NOMO-1 treated with DMSO at 0.1 percent for 48 hours (cell line): ENCODE measurements around the gene CDK9.

Source experiments
- DNase-seq: peaks from one replicate; lab custom pipeline; 2025; ENCODE audit not compliant: unreplicated experiment; lab: John Stamatoyannopoulos, UW

Gene CDK9

GRCh38 chr9:127779136-127779981 lies 6.5 kb upstream of the CDK9 start:
- DNase-seq, result peak; percentile 72

- no peak for DNase-seq
Measured at GRCh38 chr9:127780126-127780885, 5.5 kb upstream of the CDK9 start.

DNA sequence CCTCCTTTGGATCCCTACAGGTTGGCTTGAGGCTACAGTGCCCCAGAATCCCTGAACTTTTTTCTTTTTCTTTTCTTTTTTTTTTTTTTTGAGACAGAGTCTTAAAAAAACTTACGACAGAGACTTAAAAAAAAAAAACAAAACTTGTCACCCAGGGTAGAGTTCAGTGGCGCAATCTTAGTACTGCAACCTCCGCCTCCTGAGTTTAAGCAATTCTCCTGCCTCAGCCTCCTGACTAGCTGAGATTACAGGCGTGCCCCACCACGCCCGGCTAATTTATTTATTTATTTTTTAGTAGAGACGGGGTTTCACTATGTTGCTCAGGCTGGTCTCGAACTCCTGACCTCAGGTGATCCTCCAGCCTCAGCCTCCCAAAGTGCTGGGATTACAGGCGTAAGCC lies 4.9 kb upstream of the CDK9 start:
- peak; percentile 85 for DNase-seq

DNA sequence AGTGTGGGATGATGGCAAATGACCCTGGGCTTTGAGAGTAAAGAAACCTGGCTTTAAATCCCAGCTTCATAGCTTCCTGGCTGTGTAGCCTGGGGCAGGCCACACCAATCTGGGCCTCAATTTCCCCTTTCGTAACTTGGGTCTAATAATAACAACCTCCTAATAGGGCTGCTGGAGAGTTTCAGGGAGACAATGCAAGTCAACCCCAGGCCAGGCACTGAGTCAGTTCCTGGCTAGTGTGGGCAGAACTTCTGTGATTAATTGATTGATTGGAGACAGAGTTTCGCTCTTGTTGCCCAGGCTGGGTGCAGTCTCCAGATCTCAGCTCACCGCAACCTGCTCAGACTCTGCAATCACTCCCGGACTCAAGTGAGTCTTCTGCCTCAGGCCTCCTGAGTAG lies 4.0 kb upstream of the CDK9 start:
- DNase-seq, result no peak

GRCh38 chr9:127783111-127784008 lies 2.5 kb upstream of the CDK9 start:
- peak; percentile 96 for DNase-seq

- peak; percentile 78 for DNase-seq
Measured at GRCh38 chr9:127785023-127785932, 556 bp upstream of the CDK9 start.

DNA sequence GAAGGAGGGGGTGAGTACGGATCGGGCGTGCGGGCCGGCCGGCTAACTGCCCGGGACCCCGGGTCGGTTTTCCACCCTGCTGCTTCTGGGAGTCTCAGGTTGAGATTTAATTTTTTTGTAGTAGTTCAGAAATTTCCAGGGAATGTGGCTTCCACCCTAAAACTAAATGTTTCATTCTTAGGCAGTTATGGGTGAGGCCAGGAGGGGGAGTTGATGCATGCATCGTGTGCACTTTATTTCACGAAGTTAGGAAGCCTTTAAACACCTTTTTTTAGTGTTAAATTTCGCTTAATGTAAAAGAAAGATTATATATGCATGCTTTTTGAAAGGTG lies 905 bp downstream of the CDK9 start:
- no peak for DNase-seq

GRCh38 chr9:127788337-127789011 lies 2.6 kb downstream of the CDK9 start:
- DNase-seq, result no peak

- no peak for DNase-seq
Measured at GRCh38 chr9:127789179-127789578, 3.3 kb downstream of the CDK9 start.

GRCh38 chr9:127790094-127790855 lies 4.4 kb downstream of the CDK9 start:
- DNase-seq, result no peak

DNA sequence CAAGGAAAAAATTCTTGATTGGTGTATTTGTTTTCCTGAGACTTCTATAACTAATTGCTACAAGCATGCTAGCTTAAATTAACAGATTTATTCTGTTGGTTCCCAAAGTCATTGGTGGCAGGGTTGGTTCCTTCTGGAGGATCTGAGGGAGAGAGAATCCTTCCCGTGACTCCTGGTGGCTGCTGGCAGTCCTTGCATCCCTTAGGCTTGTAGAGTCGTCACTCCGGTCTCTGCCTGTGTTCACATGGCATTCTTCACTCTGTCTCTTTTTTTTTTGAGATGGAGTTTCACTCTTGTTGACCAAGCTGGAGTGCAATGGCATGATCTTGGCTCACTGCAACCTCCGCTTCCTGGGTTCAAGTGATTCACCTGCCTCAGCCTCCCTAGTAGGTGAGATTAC lies 5.3 kb downstream of the CDK9 start:
- no peak for DNase-seq

- DNase-seq, result no peak
Measured at GRCh38 chr9:127792417-127793031, 6.7 kb downstream of the CDK9 start.

GRCh38 chr9:127793093-127793708 lies 7.4 kb downstream of the CDK9 start:
- DNase-seq, result no peak

DNA sequence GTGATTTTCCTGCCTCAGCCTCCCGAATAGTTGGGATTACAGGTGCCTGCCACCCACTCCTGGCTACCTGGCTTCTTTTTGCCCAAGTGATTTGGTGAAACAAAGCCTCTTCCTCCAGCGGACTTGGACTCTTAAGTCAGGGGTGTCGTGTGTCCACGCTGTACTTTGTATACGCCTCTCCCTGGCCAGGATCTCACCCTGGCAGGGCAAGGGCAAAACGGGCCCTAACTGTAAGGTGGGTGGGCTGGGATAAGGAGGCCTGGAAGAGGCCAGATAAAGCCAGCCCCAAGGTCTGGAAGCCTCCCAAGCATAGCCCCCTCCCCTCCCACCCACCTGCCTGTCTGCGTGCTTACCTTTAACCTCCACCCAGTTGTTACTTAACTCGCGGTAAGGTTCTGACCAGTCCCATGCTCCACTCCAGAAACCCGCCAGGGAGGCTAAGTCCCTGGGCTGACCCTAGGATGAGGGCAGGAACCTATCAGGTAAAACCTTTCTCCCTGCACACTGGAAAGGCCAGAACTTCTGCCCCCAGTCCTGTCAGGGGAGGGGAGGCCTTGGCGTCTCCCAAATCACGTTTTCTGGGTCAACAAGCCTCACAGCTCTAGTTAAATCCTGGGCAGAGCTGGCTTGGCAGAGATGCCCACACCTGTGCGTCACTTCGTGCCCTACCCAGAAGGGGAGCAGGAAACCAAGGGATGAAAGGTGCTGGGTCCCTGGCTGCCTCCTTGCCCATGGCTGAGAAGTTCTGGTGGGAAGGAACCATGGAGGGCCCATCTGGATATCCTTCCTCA lies 8.4 kb downstream of the CDK9 start:
- DNase-seq, result no peak

- DNase-seq, result no peak
Measured at GRCh38 chr9:127796225-127796813, 10.5 kb downstream of the CDK9 start.

GRCh38 chr9:127796852-127797370 lies 11.1 kb downstream of the CDK9 start:
- peak; percentile 48 for DNase-seq
